ENCODE data around the gene CCDC8.

DNA sequence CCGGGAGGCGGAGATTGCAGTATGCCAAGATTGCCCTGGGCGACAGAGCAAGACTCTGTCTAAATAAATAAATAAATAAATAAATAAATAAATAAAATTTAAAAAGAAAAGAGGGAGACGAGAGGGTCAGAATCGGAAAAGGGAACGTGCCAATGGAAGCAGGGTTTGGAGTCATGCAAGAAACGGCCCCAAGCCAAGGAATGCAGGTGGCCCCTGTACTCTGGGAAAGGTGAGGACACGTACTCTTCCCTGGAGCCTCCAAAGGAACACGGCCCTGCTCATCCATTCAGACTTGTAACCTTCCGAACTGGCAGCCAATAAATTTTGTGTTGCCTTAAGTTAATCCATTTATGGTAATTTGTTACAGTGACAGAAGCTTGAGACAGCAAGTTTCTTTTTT, 35.2 kb upstream of the CCDC8 start:
- TF ChIP-seq ZNF274 (IDR thresholded peaks at IDR 0.05; ENCODE audit: low read depth, low read length), result no peak
- TF ChIP-seq YY1 (IDR thresholded peaks at IDR 0.05; ENCODE audit: insufficient read depth, insufficient read length), result no peak
- TF ChIP-seq SUZ12 (IDR thresholded peaks at IDR 0.05; ENCODE audit: extremely low read depth, insufficient read depth, insufficient read length), result no peak
